ENCODE measurements around the gene CELSR2.

CELSR2 gene

GRCh38 chr1:109229531-109230127, 19.7 kb upstream of the CELSR2 start:
- DNase-seq (ENCODE audit: low spot score) = no peak
- FAIRE-seq = no peak

GRCh38 chr1:109231066-109231465, 18.3 kb upstream of the CELSR2 start:
- FAIRE-seq = no peak
- DNase-seq (ENCODE audit: low spot score) = no peak

- no peak for FAIRE-seq
- DNase-seq (ENCODE audit: low spot score) = no peak
Observed at GRCh38 chr1:109235137-109235536, 14.2 kb upstream of the CELSR2 start.

GRCh38 chr1:109237512-109237911, 11.8 kb upstream of the CELSR2 start:
- no peak for FAIRE-seq
- DNase-seq (ENCODE audit: low spot score) = no peak

- DNase-seq (ENCODE audit: low spot score) = no peak
- FAIRE-seq = no peak
Observed at GRCh38 chr1:109238382-109238781, 11.0 kb upstream of the CELSR2 start.

GRCh38 chr1:109239047-109239408, 10.3 kb upstream of the CELSR2 start:
- no peak for FAIRE-seq
- no peak for DNase-seq (ENCODE audit: low spot score)

- FAIRE-seq = no peak
- DNase-seq (ENCODE audit: low spot score) = peak; percentile 62
Observed at GRCh38 chr1:109239409-109240068, 9.8 kb upstream of the CELSR2 start.

GRCh38 chr1:109240158-109241152, 8.9 kb upstream of the CELSR2 start:
- no peak for DNase-seq (ENCODE audit: low spot score)
- no peak for FAIRE-seq

- no peak for FAIRE-seq
- no peak for DNase-seq (ENCODE audit: low spot score)
Observed at GRCh38 chr1:109241344-109241743, 8.0 kb upstream of the CELSR2 start.

GRCh38 chr1:109241841-109242345, 7.4 kb upstream of the CELSR2 start:
- no peak for FAIRE-seq
- no peak for DNase-seq (ENCODE audit: low spot score)

- DNase-seq (ENCODE audit: low spot score) = no peak
- FAIRE-seq = no peak
Observed at GRCh38 chr1:109242387-109242786, 7.0 kb upstream of the CELSR2 start.

GRCh38 chr1:109243221-109243620, 6.1 kb upstream of the CELSR2 start:
- no peak for DNase-seq (ENCODE audit: low spot score)

GRCh38 chr1:109243860-109244552, 5.3 kb upstream of the CELSR2 start:
- DNase-seq (ENCODE audit: low spot score) = no peak
- no peak for FAIRE-seq

More at GRCh38 chr1:109243221-109243620, 6.1 kb upstream of the CELSR2 start:
- no peak for FAIRE-seq

- FAIRE-seq = no peak
- no peak for DNase-seq (ENCODE audit: low spot score)
Observed at GRCh38 chr1:109246141-109246551, 3.2 kb upstream of the CELSR2 start.

GRCh38 chr1:109247401-109248365, 1.7 kb upstream of the CELSR2 start:
- FAIRE-seq (no peak), DNase-seq (ENCODE audit: low spot score) (no peak)

- FAIRE-seq (no peak), DNase-seq (ENCODE audit: low spot score) (no peak)
Observed at GRCh38 chr1:109248444-109248796, 919 bp upstream of the CELSR2 start.

GRCh38 chr1:109249654-109250401, 489 bp downstream of the CELSR2 start:
- DNase-seq (ENCODE audit: low spot score) = peak; percentile 60
- no peak for FAIRE-seq

GRCh38 chr1:109250454-109251276, 1.3 kb downstream of the CELSR2 start:
- DNase-seq (ENCODE audit: low spot score) (no peak), FAIRE-seq (no peak)
